OCI-LY3 (cell line): ENCODE results near the gene SCN1B.

Experiments
- EZH2phosphoT487 ChIP-seq: fragments of 200-600 bp; shearing (Covaris generic); IDR thresholded peaks from 2 replicates; pipeline ENCODE4 v1.6.1; 2018; ENCODE audit warnings: antibody characterized with exemption, mixed run types, low read depth
- TF ChIP-seq, protein P1 (sequence below): fragments of 200-600, 300-600 bp; sonication (generic); IDR thresholded peaks from 2 replicates; pipeline ENCODE4 v1.5.1; 2014; ENCODE audit warnings: antibody characterized with exemption, low read length, low read depth

DNA sequence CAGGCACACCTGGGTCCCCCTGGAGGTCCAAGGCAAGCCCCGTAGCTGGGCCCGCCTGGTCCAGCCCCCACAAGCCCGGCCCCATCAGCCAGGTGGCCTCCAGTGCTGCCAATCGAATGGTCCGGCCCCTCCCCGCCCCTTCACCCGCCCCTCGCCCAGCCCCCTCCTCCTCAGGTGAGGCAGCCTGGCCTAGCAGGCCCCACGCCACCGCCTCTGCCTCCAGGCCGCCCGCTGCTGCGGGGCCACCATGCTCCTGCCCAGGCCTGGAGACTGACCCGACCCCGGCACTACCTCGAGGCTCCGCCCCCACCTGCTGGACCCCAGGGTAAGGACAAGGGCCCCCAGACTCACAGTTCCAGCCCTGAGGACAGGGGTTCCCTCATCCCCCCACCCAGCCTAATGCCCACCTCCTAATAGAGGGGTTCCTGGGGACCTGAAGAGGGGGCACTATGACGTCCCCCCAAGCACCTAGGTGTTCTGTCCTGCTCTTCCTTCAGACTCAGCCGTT, 11.3 kb downstream of the SCN1B start, which contains the start of gene HPN:
- TF ChIP-seq, protein P1, sequence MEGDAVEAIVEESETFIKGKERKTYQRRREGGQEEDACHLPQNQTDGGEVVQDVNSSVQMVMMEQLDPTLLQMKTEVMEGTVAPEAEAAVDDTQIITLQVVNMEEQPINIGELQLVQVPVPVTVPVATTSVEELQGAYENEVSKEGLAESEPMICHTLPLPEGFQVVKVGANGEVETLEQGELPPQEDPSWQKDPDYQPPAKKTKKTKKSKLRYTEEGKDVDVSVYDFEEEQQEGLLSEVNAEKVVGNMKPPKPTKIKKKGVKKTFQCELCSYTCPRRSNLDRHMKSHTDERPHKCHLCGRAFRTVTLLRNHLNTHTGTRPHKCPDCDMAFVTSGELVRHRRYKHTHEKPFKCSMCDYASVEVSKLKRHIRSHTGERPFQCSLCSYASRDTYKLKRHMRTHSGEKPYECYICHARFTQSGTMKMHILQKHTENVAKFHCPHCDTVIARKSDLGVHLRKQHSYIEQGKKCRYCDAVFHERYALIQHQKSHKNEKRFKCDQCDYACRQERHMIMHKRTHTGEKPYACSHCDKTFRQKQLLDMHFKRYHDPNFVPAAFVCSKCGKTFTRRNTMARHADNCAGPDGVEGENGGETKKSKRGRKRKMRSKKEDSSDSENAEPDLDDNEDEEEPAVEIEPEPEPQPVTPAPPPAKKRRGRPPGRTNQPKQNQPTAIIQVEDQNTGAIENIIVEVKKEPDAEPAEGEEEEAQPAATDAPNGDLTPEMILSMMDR = no peak
- TF ChIP-seq EZH2phosphoT487 = no peak
